ENCODE data around the gene PRKAG2.

- TF ChIP-seq POLR2AphosphoS5 (IDR thresholded peaks at IDR 0.05; ENCODE audit: low read depth, low read length) (no peak), POLR2A (IDR thresholded peaks at IDR 0.05; ENCODE audit: low read depth, low read length) (no peak), TAF1 (IDR thresholded peaks at IDR 0.05; ENCODE audit: low read depth, low read length) (no peak)
Measured at GRCh38 chr7:151744656-151745638, 132.0 kb downstream of the PRKAG2 start.

All from GM12891 (cell line).